Stimulated activated CD4-positive, alpha-beta T cell treated with anti-CD3 and anti-CD28 coated beads, TNF-alpha, amount 100 ng/mL, for 4 hours (primary cell): ENCODE results near the gene MYL2.

Experiments used
- DNase-seq, 3 experiments: peaks; one replicate each; pipeline ENCODE4 v3.0.0-alpha.2; 2020; ENCODE audit warnings: low read depth in 3 of 3

The MYL2 gene

GRCh38 chr12:110930348-110931314 is 10.3 kb upstream of the MYL2 start:
- DNase-seq, result no peak

DNA sequence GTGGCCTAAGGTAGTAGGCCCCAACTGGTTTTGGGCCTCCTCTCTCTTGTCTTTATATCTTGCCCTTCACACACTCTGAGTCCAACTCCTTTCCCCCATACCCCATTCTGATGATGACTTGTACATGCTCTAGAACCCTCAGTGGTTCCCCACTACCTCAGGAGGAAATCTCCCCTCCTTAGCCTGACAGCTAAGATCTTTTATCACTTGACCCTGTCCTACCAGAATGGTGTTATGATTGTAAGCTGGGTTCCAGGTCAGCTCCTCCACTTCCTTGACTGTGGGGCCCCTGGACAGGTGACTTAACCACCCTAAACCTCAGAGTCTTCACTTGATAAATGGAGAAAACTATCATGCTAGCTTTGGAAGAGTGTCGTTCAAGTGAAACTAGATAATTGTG is 9.4 kb upstream of the MYL2 start:
- no peak for DNase-seq

DNA sequence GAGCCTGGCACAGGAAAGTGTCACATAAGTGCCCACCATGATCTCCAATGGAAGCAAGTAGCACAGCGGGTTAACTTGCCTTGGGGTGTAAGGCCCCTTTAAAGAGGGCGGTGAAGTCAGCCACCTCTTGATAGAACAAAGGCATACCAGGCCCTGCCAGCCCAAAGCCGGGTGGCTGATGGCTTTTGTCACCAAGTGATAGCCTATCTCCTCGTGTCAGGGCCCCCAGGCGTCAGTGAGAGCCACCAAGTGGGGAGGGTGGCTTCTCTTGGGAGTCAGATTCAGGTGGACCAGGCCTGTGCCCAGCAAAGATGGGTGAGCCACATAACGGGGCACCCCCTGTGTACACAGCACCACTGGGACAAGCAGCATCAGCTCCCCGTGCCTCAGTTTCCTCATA is 8.3 kb upstream of the MYL2 start:
- DNase-seq, result no peak

DNA sequence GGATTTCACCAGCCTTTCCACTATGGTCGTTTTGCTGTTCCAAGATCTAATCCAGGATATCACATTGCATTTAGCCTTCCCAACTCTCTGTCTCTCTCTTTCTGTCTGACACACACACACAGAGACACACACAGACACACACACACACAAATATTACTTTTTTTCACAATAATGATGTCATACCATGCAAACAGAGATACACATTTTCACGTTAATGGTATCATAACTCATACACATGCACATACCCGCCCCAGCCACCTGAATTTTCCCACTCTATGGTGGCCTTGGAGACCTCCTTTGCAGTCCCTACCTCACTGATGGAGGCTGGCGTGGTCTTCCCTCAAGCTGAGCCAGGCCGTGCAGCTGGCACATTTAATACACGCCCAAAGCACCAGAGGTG is 7.2 kb upstream of the MYL2 start:
- DNase-seq, result no peak

GRCh38 chr12:110923692-110924334 is 3.4 kb upstream of the MYL2 start:
- no peak for DNase-seq

DNA sequence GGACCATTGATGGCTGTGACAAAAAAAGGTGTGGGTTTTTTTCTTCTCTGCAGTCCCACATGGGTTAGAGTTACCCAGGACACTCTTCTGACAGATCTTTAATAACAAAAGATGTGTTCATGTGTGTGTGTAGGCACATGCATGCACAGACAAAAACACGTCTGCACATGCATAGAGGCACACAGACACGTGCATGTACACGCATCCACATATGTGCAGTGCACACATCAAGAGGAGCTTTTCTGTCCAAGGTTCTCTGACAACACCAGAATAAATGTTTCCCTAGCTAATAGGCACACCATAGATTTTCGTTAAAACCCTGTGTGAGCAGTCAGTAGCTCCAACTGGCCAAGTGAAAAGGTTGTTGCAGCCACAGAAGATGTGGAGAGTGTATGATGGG is 2.8 kb upstream of the MYL2 start:
- no peak for DNase-seq

DNA sequence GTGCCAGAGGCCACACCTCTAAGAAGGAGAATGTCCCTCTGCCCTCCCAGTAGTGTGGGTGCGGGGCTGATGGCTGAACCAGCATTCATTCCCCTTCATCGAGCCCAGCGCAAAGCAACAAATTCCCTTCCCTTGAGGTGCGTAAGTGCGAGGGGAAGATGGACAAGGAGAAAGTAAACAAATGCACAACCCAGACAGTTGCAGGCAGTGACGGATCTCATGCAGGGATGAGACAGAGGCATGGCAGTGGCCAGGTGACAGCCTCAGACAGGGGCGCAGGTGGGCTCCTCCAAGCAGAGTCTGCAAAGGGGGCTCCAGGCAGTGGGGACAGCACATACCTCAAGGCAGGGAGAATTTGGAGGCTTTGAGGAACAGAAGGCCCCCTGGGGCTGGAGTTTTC is 2.3 kb upstream of the MYL2 start:
- DNase-seq, result no peak

DNA sequence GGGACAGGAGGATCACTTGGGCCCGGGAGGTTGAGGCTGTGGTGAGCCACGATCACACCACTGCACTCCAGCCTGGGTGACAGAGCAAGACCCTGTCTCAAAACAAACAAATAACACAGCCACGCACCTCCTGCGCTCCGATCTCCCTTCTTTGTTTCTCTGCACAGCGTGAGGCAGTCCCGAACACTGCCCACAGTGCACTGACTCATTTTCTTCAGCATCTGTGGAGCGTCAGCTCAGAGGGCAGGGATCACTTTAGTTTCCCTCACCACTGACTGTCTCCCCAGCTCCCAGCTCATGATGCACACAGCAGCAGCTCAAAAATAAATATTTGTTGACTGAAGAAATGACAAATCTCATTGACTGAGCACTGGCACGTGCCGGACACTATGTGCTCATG is 883 bp upstream of the MYL2 start:
- no peak for DNase-seq

DNA sequence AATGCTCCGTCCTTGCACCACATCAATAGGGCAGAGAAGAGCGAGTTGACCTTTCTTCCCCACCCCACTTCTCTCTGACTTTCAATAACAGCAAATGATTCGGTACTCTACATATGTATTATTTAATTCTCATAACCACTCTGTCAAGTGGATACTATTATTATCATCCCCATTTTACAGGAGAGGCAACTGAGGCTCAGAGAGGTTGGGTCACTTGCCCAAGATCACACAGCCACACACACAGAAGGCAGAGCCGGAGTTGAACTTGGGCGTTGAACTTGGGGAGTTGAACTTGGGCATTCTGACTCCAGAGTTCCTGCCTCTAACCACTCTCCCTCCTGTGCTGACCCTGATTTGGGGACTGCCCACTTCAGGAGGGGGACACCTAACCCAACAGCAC is 659 bp downstream of the MYL2 start:
- no peak for DNase-seq

DNA sequence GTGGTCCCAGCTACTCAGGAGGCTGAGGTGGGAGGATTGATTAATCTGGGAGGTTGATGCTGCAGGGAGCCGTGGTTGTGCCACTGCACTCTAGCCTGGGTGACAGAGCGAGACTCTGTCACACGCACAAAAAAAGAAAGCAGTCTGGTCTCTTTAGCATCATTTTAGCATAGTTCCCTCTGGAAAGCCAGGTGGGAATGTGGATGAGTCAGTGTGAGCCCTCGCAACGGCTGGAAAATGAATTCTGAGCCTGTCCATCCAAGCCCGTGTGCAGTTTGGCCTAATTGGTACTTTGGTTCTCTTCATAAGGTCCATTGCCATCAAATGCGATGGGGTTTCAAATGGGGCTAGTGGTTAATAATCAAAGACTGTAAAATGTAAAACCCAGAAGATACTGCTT is 2.4 kb downstream of the MYL2 start:
- DNase-seq, result no peak

DNA sequence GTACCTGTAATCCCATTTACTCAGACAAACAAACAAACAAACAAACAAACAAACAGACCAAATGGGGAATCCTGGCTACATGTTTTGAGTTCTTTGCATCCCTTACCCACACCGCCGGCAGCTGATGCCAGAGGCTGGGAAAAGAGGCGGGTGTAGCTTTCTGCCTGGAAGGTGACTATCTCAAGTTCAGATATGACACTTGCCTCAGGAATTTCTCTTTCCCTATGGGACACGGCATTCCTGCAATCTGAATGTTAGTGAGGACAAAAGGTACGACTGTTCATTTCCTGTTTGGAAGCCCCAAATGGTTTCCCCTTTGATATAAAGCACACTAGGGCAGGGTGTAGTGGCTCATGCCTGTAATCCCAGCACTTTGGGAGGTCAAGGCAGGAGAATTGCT is 2.9 kb downstream of the MYL2 start:
- DNase-seq, result no peak

DNA sequence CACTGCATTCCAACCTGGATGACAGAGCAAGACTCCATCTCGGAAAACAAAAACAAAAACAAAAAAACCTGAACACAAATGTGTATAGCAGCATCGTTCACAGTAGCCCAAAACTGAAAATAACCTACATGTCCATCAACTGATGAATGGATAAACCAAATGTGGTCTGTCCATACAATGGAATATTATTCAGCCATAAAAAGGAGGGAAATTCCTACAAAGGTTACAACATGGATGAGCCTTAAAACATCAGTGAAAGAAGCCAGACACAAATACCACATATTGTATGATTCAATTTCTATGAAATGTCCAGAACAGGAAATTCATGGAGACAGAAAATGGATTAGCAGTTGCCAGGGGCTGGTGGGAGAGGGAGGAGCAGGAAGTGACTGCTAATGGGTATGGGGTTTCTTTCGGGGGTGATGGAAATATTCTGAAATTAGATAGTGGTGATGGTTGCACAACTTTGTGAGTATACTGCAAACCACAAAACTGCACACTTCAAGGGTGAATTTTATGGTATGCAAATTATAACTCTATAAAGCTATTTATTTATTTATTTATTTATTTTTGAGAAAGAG is 4.0 kb downstream of the MYL2 start:
- DNase-seq, result no peak

- DNase-seq, result no peak
Observed at GRCh38 chr12:110913119-110914056, 7.0 kb downstream of the MYL2 start.

DNA sequence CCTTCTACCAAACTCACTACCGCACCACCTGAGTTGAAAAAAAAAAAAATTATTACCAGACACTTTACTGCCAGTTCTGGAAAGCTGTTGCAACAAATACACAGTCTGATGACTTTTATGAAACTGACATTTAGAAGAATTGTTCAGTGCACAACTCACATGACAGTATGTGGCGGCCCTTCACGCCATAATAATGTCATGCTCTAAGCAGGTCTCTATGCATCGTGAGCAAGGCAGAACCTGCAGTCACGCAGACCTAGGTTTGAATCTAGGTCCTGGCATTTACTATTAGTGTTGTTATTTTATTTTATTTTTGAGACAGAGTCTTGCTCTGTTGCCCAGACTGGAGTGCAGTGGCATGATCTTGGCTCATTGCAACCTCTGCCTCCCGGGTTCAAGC is 8.1 kb downstream of the MYL2 start:
- no peak for DNase-seq

DNA sequence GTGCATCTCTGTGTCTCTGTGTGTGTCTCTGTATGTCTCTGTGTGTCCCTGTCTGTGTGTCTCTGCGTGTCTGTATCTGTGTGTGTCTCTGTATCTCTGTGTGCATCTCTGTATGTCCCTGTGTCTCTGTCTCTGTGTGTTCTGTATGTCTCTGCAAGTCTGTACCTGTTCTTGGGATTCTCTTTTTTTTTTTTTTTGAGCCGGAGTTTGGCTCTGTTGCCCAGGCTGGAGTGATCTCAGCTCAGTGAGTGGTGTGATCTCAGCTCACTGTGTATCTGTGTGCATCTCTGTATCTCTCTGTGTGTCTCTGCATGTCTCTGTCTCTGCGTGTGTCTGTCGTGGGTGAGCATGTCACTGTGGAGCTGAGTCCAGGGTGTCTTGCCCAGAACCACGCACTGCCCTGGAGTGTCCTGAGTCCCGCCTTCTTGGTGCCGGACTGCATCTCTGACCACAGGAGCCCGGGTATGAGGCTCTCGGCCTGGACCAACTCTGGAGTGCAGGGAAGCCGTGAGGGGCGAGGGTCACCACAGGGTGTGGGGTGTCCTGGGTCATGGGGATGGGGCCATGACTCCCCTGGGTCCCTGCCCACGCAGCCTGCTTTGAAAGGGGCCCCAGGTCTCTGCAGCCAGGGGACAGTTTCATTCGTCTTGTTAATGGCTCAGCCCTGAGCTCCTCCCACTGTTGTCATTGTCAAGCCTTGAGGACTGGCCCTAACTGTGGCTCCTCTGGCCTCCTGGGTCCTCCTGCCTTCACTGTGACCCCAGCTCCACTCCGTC is 11.8 kb downstream of the MYL2 start:
- no peak for DNase-seq

DNA sequence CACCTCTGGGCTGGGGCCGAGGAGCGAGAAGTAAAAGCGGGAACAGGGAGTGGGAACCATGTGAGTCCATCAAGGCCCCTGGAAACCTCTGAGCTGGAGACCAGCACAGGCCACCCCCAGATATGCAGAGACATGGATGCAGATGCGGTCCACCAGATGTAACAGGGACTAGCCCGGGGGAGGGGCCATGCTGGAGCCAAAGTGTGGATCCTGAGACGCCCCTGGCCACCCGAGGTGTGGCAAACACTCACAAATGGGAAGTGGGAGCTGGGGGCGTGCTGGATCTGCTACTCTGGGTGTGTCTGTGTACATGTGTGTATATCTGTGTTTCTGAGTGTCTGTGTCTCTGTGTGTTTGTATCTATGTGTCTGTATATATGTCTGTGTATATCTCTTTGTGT is 12.8 kb downstream of the MYL2 start:
- no peak for DNase-seq

DNA sequence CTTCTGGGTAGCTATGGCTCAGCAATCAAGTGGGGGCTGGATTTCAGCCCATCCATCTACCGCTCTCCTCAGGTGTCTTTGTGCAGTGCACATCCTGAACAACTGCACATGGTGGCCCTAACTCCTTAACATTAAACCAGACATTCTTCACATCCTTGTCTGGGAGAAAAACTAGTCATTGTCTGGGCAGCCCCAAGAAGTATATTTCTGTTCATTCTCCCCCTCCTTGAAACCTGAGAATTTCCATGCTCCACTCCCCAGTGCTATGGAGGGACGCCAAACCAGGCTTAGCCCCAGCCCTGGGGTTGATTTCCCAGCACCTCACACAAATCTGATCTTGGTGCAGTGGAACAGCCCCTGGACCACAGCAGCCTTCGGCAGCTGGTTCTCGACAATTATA is 13.4 kb downstream of the MYL2 start:
- DNase-seq, result no peak

DNA sequence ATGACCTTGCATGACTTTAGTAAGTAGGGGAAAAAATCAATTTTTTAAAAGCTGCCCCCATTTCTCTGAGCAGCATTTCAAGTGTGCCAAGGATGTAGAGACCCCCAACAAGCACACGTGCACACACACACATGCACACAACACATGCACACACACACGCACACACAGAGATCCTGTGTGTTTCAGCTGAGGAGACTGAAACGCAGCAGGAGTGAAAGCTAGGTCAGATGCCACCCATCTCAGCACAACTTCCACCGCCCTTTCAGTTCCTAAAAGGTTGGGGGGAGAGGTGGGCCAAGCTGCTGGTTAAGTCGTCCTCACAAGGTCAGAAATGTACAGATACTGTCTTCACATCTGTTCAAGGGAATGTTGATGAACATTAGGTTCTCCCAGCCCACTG is 13.9 kb downstream of the MYL2 start:
- no peak for DNase-seq

DNA sequence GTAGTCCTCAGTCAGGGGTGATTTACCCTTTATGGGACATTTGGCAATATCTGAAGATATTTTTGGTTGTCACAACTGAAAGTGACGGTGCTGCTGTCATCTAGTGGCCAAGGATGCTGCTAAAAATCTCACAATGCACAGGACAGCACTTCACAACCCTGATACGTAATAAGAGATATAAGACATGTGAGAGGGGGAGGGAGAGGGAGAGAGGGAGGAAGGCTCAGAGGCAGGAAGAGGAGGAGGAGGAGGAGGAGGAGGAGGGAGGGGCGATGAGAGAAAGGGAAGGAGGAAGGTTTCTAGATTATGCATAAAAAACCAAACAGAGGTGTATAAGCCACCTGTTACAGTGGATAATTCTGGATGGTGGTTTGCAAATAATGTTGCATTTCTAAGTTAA is 14.3 kb downstream of the MYL2 start:
- DNase-seq, result no peak

DNA sequence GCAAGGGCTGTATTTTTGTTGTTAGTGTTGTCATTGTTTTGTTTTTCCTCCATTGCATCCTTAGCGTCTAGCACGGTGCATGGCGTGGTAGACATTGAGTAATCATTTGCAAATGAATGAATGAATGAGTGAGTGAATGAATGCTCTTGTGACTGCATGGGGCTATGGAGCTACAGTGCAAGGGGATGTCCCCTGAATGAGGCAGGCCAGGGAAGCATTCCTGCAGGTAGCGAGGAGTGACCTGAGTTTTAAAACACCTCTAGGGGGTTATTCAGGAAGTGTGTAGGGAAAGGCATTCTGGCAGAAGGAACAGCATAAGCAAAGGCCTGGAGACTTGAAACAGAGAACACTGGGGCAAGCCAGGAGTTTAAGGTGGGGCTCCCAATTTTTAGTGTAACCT is 16.9 kb downstream of the MYL2 start:
- no peak for DNase-seq

DNA sequence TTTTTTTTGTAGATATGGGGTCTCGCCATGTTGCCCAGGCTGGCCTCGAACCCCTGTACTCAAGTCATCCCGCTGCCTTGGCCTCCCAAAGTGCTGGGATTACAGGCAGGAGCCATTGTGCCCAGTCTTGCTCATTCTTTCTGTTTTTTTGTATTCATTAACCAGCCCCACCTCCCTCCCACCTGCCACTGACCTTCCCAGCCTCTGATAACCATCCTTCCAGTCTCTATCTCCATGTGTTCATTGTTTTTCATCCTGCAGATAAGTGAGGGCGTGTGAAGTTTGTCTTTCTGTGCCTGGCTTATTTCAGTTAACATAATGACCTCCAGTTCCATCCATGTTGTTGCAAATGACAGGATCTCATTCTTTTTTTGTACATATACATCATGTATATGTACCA is 19.0 kb downstream of the MYL2 start:
- no peak for DNase-seq
